Raji (cell line): ENCODE results near the gene SRSF8.
A peak's percentile ranks its signal among the peaks of the same experiment; 100 is the strongest.

Experiments
- POLR2A ChIP-seq: IDR thresholded peaks from 2 replicates; pipeline ENCODE4 v1.6.1; 2011; ENCODE audit warnings: low read depth, low read length, control low read depth; ENCODE audit not compliant: insufficient read depth

Gene SRSF8

DNA sequence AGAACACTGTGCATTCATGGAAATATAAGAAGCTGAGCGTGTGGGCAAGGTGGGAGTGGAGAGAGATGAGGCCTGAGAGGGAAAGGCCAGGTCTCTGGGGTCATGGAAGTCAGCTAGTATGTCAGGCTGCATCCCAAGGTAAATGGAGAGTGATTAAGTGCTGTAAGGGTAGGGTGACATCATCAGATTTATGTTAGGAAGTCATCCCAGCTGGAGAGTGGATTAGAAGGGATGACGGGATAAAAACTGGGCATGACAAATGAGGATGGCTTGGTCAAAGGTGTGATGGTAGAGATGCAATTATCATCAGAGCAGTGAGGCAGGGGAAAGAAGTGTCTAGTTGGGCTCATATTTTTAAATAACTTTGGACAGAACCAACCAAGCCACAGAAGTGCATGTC is 19.4 kb downstream of the SRSF8 start:
- no peak for TF ChIP-seq POLR2A

DNA sequence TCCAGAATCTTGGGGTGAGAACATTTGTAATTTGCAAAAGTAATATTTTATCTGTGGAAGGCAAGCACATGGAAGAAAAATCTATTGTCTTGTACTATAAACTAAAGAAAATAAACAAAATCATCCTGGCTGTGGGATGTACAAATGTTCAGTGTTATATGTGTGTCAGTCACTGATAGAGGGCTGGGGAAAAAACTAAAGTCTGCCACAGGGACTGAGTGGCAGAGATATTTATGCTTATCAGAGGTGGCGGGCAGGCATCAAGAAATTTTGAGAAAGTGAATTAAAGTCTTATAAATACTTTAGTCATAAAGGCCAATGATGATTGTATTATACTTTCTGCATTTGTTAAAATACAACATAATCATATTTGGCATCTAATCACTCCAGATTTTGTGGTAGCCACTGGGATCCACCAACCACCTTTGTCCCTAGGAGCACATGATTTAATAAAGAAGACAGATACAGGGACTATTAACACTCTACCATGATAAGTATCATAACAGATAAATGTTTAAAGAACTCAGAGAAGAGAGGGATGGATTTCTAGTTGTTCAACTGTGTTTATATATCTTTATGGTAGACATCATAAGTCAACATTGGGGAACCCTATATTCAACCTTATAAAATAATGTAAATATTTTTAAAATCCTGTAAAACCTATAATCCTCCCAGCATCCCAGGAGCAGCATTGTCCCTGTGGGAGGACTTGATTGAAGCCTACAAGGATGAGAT is 20.3 kb downstream of the SRSF8 start:
- no peak for TF ChIP-seq POLR2A

DNA sequence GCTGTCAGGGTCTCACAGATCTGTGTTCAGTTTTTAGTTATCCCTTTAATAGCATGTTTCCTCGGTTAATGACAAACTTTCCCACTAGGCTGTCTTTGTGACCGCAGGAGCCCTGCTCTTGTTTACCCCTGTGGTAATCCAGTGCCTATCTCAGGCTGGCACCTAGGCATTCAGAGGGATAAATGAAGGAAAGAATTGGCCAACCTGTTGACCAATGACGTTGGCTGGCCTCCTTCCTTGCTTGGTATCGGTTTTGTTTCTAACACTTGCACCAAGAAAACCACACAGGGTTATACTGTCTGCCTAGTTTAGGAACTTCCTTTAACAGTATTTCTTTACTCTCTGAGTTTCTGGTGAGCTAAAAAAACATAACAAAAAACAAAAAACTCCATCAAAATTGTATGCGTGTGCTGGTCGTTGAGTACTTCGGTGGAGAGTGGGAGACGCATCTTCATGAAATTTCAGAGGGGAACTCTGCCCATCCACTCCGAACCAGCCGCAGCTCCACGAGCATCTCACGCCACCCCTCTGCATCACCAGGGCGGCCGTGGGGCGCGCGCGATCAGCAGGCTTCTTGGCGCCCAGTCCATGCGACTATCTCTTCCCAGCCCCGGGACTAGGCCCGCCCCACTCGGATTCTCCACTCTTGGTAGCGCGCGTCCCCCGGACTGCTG is 22.4 kb downstream of the SRSF8 start:
- TF ChIP-seq POLR2A = no peak

DNA sequence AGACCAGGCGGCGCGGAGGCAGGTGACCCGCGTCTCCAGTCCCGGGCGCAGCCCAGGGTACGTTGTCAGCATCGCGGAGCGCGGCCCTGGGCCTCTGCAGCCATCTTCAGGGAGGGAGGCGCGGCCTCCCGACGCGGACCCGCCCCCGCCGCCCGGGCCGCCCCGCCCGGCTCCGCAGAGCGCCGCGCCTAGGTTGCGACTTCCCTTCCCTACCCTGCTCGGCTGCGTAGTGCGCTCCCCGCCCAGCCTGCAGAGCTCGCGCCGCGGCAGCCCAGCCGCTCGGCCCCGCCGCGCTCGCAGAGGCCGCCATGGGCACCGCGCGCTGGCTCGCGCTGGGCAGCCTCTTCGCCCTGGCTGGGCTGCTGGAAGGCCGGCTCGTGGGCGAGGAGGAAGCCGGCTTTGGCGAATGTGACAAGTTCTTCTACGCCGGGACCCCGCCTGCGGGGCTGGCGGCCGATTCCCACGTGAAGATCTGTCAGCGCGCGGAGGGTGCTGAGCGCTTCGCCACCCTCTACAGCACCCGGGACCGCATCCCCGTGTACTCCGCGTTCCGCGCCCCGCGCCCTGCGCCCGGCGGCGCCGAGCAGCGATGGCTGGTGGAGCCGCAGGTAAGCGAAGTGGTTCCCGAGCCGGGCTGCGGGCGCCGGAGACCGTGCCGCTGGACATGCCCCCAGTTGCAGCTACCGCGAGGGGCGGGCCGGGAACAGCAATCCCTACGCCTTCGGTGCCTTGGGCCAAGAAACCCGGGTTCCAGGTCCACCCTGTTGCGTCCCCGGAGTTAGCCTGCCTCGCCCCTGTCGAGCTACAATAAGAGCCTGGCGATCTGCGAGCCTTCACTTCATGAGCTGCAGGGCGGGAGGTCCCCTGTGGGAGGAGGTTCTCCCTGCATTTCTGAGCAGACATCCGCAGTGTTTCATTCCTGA is 23.2 kb downstream of the SRSF8 start, which contains the start of gene ENDOD1:
Gene ENDOD1, plus strand, starts transcription at position 227 of the 923 bp plus-strand sequence. Its CDS starts 82 bp downstream, at position 309.
- peak; percentile 89 for TF ChIP-seq POLR2A

GRCh38 chr11:95091663-95092180 is 25.0 kb downstream of the SRSF8 start:
- TF ChIP-seq POLR2A = no peak

- no peak for TF ChIP-seq POLR2A
Observed at GRCh38 chr11:95092549-95093324, 26.0 kb downstream of the SRSF8 start.

DNA sequence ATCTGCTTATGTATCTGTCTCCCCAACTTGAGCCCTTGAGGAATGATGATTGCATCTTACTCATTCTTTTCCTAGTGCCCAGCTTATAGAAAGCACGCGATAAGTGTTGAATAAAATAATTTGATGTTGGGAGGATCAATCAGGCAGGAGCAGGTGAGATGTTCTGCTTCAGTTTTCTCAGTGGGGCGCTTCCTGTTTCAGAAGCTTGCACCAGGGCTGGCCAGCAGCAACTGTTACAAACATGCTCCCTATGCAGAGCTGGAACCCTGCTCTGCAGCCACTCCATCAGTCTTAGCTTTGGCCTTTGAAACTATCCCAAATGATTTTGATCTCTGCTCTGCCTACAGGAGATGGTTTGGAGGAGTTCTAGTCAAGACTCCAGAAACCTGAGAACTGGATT is 26.8 kb downstream of the SRSF8 start:
- TF ChIP-seq POLR2A = 0 out of 2 replicates have a peak, but pooled peaks have one; percentile 22

DNA sequence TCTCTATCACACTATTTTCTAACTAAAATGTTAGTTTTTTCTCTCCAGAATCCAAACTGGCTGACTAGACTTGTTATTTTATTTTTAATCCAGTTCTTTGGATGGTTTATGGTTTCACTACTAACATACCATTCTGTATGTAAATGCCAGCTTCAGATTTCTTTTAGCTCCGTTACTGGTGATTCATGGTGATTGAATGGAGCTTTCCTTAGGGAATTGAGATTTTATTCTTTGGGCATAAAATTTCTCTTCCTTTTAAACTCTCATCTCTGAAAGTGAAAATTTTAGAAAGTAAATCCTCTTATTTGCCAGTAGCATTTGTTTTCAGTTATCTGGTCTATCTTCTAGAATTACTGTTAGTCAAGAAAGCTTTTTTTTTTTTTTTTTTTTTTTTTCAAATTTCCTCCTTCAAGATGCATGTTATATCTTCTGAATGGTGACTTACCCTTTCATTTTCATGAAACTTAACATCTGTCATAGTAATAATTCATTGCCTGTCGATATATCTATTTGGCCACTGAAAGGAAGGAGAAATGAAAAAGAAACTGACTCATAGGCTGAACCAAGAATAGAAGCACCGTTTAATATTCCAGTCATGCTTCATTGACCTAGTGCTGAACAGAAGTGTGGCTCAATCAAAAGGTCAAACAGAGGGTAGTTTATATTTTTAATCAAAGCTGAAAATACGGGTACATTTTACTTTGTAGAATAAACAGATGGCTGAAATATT is 29.3 kb downstream of the SRSF8 start:
- no peak for TF ChIP-seq POLR2A

DNA sequence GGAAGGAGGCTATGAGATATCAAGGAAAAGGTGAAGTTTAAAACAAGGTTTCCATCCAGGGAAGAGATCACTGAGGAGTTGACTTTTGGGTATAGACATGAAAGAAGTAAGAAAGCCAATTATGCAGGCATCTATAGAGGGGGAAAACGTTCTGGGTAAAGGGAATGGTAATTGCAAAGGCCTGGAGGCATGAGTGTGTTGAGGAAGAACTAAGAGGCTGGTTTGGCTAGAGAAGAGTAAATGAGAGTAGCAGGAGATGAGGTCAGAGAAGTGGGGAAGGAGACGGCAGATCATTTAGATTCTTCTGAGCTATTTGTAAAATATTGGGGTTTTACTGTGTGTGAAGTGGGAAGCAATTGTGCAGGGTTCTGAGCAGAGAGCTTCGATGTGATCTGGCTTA is 30.5 kb downstream of the SRSF8 start:
- no peak for TF ChIP-seq POLR2A

DNA sequence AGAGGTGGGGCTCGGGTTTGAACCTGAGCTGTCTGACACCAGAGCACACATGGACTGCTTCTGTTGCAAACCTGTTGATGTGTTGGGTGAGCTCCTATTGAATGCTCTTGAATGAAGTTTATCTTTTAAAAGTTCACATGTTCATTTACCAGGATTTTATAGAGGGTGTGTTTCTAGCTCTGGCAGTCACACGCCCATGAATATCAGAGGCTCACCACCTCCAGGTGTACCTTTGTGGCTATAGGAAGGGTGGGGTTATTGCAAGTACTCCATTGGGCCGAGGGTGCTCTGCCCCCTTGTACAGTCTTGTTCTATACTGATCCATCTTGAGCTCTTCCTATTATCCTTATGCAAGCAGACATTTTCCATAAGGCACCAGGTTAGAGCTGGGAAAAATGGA is 32.1 kb downstream of the SRSF8 start:
- TF ChIP-seq POLR2A = no peak

GRCh38 chr11:95100191-95100648 is 33.5 kb downstream of the SRSF8 start:
- no peak for TF ChIP-seq POLR2A

DNA sequence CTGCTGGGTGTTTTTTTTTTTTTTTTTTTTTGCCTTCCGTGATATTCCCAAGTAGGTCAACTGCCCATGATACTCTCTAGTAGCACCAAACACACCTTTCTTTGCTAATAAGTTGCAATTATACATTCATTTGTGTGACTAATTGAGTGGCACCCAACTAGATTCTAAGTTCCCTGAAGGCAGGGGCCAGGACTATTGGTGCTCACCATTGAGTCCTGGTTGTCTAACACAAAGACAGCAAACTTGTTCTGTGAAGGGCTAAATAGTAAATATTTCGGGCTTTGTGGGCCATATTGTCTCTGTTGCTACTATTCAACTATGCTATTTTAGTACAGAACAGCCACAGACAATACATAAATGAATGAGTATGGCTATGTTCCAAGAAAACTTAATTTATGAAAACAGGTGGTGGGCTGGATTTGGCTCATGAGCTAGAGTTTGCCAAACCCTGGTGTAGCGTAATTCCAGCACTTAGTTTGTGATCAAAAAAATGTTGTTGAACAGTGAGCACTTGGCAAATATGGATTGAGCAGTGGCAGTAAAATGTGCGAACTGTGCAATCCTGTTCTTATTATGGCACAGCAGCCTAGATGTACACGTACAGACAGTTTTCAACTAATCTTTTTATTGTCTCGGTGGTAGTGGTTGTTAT is 34.3 kb downstream of the SRSF8 start:
- TF ChIP-seq POLR2A = no peak

- TF ChIP-seq POLR2A = no peak
Observed at GRCh38 chr11:95101935-95102334, 35.2 kb downstream of the SRSF8 start.
